PC-3 (cell line): ENCODE data around the gene POU2AF3. TPM values are rescaled to one million over a fixed set of nuclear protein-coding genes. Genes with fewer than 3 reads are reported as not detected.
"Not testable (repeated sequence)": the region's sequence is repeated elsewhere in the genome, so short reads cannot be mapped to it uniquely, and the experiment has no call there.

Source experiments
- ATAC-seq: fragments of 200-7000 bp; cut with Tn5 transposase; 2 replicates; pipeline ENCODE4 v1.9.1; 2020; ENCODE audit warnings: mild to moderate bottlenecking, moderate library complexity
- BruUV-seq: library from RNA; stranded (reverse); fragments of 400-500 nt; replicated peaks from 2 replicates; lab custom pipeline; 2021; lab: Mats Ljungman, UMichigan
- CTCF ChIA-PET: fragments of 300-600 bp; sonication (Branson Sonifier 250); formaldehyde crosslinking; loops from one replicate; lab custom pipeline; 2022; ENCODE audit warnings: antibody characterized with exemption; lab: Charles Lee
- POLR2A ChIA-PET: fragments of 300-600 bp; sonication (Branson Sonifier 250); formaldehyde crosslinking; loops from one replicate; lab custom pipeline; 2022; ENCODE audit warnings: antibody characterized with exemption; ENCODE audit not compliant: unreplicated experiment; lab: Charles Lee
- DNase-seq: peaks from one replicate; pipeline ENCODE4 v3.0.0-alpha.2; 2015
- H2AFZ ChIP-seq: fragments of 300-600 bp; sonication (generic); 2 replicates; pipeline ENCODE4 v1.6.0; 2016; ENCODE audit warnings: antibody characterized with exemption, low read length
- H3F3A ChIP-seq: fragments of 300-600 bp; sonication (generic); one replicate; pipeline ENCODE4 v1.6.0; 2017; ENCODE audit warnings: antibody characterized with exemption, low read length, control low read depth, mild to moderate bottlenecking; ENCODE audit not compliant: unreplicated experiment
- H3K27ac ChIP-seq: fragments of 300-600 bp; sonication (generic); 2 replicates; pipeline ENCODE4 v1.5.1; 2016; ENCODE audit warnings: mild to moderate bottlenecking, low read length
- H3K27me3 ChIP-seq: fragments of 300-600 bp; sonication (generic); 2 replicates; pipeline ENCODE4 v1.6.1; 2016; ENCODE audit warnings: low read length, mixed read lengths
- H3K36me3 ChIP-seq: fragments of 300-600 bp; sonication (generic); 2 replicates; pipeline ENCODE4 v1.6.1; 2016; ENCODE audit warnings: low read depth, mixed run types, low read length, mixed read lengths
- H3K4me1 ChIP-seq: fragments of 300-600 bp; sonication (generic); 2 replicates; pipeline ENCODE4 v1.5.1; 2016; ENCODE audit warnings: low read length; ENCODE audit not compliant: insufficient read depth
- H3K4me2 ChIP-seq: fragments of 300-600 bp; sonication (generic); 2 replicates; pipeline ENCODE4 v1.6.0; 2016; ENCODE audit warnings: low read length
- H3K4me3 ChIP-seq: fragments of 300-600 bp; sonication (generic); 2 replicates; pipeline ENCODE4 v1.5.1; 2016; ENCODE audit warnings: mild to moderate bottlenecking, low read length, mixed read lengths
- H3K79me2 ChIP-seq: fragments of 300-600 bp; sonication (generic); 2 replicates; pipeline ENCODE4 v1.6.1; 2017; ENCODE audit warnings: low read length, mixed read lengths
- H3K9ac ChIP-seq: fragments of 300-600 bp; sonication (generic); 2 replicates; pipeline ENCODE4 v1.6.0; 2016; ENCODE audit warnings: mild to moderate bottlenecking, low read length
- H3K9me2 ChIP-seq: fragments of 300-600 bp; sonication (generic); replicated peaks from 2 replicates; pipeline ENCODE4 v1.6.1; 2016; ENCODE audit warnings: mixed run types, low read length, mixed read lengths
- H3K9me3 ChIP-seq: fragments of 300-600 bp; sonication (generic); 2 replicates; pipeline ENCODE4 v1.6.1; 2016; ENCODE audit warnings: low read length, mixed read lengths
- H4K20me1 ChIP-seq: fragments of 300-600 bp; sonication (generic); 2 replicates; pipeline ENCODE4 v1.6.1; 2016; ENCODE audit warnings: low read length, mixed read lengths
- EZH2 ChIP-seq: fragments of 300-600 bp; sonication (generic); IDR thresholded peaks from one replicate; pipeline ENCODE4 v1.6.1; 2017; ENCODE audit warnings: antibody characterized with exemption, mild to moderate bottlenecking, low read length; ENCODE audit not compliant: unreplicated experiment
- EZH2phosphoT487 ChIP-seq: fragments of 300-600 bp; sonication (generic); IDR thresholded peaks from 2 replicates; pipeline ENCODE4 v1.6.1; 2018; ENCODE audit warnings: mild to moderate bottlenecking, antibody characterized with exemption, low read length, borderline replicate concordance
- intact Hi-C: fragments of 100-400 bp; cut with micrococcal nuclease; formaldehyde crosslinking; loops from 2 replicates; pipeline ENCODE4 v1.9.0; 2023
- total RNA-seq: library from RNA; depleted of rRNA; stranded (reverse); fragments of >200 nt; gene quantifications from 2 replicates; pipeline ENCODE4 v1.2.3, GENCODE V29; 2014
- TF ChIP-seq, protein P1 (sequence below): fragments of 300-600 bp; sonication (generic); conservative IDR thresholded peaks from 2 replicates; pipeline ENCODE4 v1.5.1; 2017; ENCODE audit warnings: antibody characterized with exemption, low read depth, mild to moderate bottlenecking, low read length

Gene POU2AF3
- total RNA-seq, 1 experiment from 2014 or later: not detected

- intact Hi-C loops: loop anchor here (1.0 to 5.0 kb wide), 3 partner anchors 143 to 293 kb away; no protein-coding TSS in a partner anchor
- no peak for DNase-seq
- H3K27ac ChIP-seq: no peak overlapping the region
- H3K9me3 ChIP-seq: no peaks in the 10 kb centered on the region
- no TSS peak for BruUV-seq
- no peak for ATAC-seq
- TF ChIP-seq, protein P1, sequence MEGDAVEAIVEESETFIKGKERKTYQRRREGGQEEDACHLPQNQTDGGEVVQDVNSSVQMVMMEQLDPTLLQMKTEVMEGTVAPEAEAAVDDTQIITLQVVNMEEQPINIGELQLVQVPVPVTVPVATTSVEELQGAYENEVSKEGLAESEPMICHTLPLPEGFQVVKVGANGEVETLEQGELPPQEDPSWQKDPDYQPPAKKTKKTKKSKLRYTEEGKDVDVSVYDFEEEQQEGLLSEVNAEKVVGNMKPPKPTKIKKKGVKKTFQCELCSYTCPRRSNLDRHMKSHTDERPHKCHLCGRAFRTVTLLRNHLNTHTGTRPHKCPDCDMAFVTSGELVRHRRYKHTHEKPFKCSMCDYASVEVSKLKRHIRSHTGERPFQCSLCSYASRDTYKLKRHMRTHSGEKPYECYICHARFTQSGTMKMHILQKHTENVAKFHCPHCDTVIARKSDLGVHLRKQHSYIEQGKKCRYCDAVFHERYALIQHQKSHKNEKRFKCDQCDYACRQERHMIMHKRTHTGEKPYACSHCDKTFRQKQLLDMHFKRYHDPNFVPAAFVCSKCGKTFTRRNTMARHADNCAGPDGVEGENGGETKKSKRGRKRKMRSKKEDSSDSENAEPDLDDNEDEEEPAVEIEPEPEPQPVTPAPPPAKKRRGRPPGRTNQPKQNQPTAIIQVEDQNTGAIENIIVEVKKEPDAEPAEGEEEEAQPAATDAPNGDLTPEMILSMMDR: no peak
- no peak for TF ChIP-seq EZH2phosphoT487
- no peak for TF ChIP-seq EZH2
- H3K9me2 ChIP-seq: no peaks in the 10 kb centered on the region
- no peaks in the 10 kb centered on the region for H3K79me2 ChIP-seq
- H3K36me3 ChIP-seq: no peaks in the 10 kb centered on the region
- POLR2A ChIA-PET: no interaction called here
- H3K4me2 ChIP-seq: no peak overlapping the region
- H3K9ac ChIP-seq: no peak overlapping the region
- H3K27me3 ChIP-seq: peaks cover 61% of the 10 kb centered on the region
- H3F3A ChIP-seq: no peaks in the 10 kb centered on the region
- H3K4me1 ChIP-seq: no peaks in the 10 kb centered on the region
- H4K20me1 ChIP-seq: no peaks in the 10 kb centered on the region
- H2AFZ ChIP-seq: no peak overlapping the region
- H3K4me3 ChIP-seq: no peak overlapping the region
- CTCF ChIA-PET: no interaction called here
Measured at GRCh38 chr11:111283945-111284481, 14.3 kb upstream of the POU2AF3 start.

DNA sequence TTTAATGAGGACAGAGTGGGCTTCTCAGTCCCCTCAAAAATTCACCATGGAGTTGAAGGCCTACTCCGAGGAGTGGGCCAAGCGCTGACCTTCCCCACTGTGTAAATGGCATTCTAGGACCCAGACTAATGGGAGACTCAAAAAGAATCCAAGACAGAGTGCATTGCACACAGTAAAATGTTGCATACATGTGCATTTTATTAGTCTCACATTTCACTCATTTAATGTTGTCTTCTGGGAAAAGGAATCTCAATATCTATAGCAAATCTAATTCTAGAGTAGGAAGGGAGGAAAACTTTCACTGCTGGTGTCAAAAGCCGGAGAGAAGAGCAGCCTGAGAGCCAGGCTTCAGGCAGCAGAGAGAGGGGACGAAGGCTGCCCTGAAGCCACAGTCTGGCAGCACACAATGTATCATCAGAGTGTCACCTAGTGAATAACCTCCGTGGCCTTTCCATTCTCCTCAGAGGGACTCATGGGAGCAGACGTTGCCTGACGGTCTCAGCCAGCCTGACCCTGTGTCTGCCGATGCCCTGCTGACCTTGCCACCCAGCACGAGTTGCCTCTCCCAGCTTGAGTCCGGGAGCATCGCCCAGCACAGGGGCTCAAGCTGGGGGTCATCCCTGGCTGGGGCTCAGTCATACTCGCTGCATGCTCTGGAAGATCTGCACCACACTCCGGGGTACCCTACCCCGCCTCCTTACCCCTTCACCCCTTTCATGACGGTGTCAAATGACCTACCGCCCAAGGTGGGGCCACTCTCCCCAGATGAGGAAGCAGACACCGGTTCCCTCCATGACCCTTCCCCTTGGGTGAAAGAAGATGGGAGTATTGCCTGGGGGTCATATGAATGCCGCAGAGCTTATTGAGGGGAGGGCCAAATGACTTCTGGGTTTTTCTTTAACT lies 12.9 kb upstream of the POU2AF3 start:
- no peak overlapping the region for H3K4me3 ChIP-seq
- no TSS peak for BruUV-seq
- H3K27me3 ChIP-seq: peaks cover 49% of the 10 kb centered on the region
- no peaks in the 10 kb centered on the region for H3K9me3 ChIP-seq
- no peaks in the 10 kb centered on the region for H3F3A ChIP-seq
- POLR2A ChIA-PET: no interaction called here
- no peaks in the 10 kb centered on the region for H3K79me2 ChIP-seq
- H4K20me1 ChIP-seq: no peaks in the 10 kb centered on the region
- no peak overlapping the region for H3K9ac ChIP-seq
- H2AFZ ChIP-seq: no peak overlapping the region
- no peaks in the 10 kb centered on the region for H3K36me3 ChIP-seq
- no peak overlapping the region for H3K4me2 ChIP-seq
- CTCF ChIA-PET: no interaction called here
- no peaks in the 10 kb centered on the region for H3K4me1 ChIP-seq
- intact Hi-C loops: no loop called here
- no peak for DNase-seq
- ATAC-seq: no peak
- TF ChIP-seq EZH2 (no peak), EZH2phosphoT487 (no peak)
- TF ChIP-seq, protein P1: no peak
- no peak overlapping the region for H3K27ac ChIP-seq
- H3K9me2 ChIP-seq: no peaks in the 10 kb centered on the region

- H3K9ac ChIP-seq: no peak overlapping the region
- no peak overlapping the region for H3K27ac ChIP-seq
- no peaks in the 10 kb centered on the region for H4K20me1 ChIP-seq
- H3K79me2 ChIP-seq: no peaks in the 10 kb centered on the region
- DNase-seq: no peak
- TF ChIP-seq, protein P1: no peak
- TF ChIP-seq EZH2phosphoT487: no peak
- no peak for TF ChIP-seq EZH2
- no peak for ATAC-seq
- no peak overlapping the region for H3K4me2 ChIP-seq
- H3K27me3 ChIP-seq: peaks cover 23% of the 10 kb centered on the region
- POLR2A ChIA-PET: no interaction called here
- intact Hi-C loops: no loop called here
- no peak overlapping the region for H2AFZ ChIP-seq
- H3K4me3 ChIP-seq: no peak overlapping the region
- H3K36me3 ChIP-seq: no peaks in the 10 kb centered on the region
- no peaks in the 10 kb centered on the region for H3K9me2 ChIP-seq
- BruUV-seq: no TSS peak
- H3F3A ChIP-seq: no peaks in the 10 kb centered on the region
- no peaks in the 10 kb centered on the region for H3K9me3 ChIP-seq
- CTCF ChIA-PET: no interaction called here
- H3K4me1 ChIP-seq: no peaks in the 10 kb centered on the region
Measured at GRCh38 chr11:111291764-111292163, 6.6 kb upstream of the POU2AF3 start.

DNA sequence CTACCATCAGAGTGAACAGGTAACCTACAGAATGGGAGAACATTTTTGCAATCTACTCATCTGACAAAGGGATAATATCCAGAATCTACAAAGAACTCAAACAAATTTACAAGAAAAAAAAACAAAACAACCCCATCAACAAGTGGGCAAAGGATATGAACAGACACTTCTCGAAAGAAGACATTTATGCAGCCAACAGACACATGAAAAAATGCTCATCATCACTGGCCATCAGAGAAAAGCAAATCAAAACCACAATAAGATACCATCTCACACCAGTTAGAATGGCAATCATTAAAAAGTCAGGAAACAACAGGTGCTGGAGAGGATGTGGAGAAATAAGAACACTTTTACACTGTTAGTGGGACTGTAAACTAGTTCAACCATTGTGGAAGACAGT lies 5.9 kb upstream of the POU2AF3 start:
- DNase-seq, H3F3A ChIP-seq, H3K4me1 ChIP-seq, H3K36me3 ChIP-seq, H3K9me3 ChIP-seq, CTCF ChIA-PET, H3K4me2 ChIP-seq, H2AFZ ChIP-seq, POLR2A ChIA-PET, H4K20me1 ChIP-seq, H3K27ac ChIP-seq, H3K4me3 ChIP-seq, BruUV-seq, intact Hi-C loops, ATAC-seq, H3K9ac ChIP-seq, H3K79me2 ChIP-seq, H3K9me2 ChIP-seq: not testable (repeated sequence)
- peaks cover 17% of the 10 kb centered on the region for H3K27me3 ChIP-seq
